Measurements from ENCODE around the gene SCARB1.
"Not testable (repeated sequence)": the region's sequence is repeated elsewhere in the genome, so short reads cannot be mapped to it uniquely, and the experiment has no call there.

SCARB1 gene

DNA sequence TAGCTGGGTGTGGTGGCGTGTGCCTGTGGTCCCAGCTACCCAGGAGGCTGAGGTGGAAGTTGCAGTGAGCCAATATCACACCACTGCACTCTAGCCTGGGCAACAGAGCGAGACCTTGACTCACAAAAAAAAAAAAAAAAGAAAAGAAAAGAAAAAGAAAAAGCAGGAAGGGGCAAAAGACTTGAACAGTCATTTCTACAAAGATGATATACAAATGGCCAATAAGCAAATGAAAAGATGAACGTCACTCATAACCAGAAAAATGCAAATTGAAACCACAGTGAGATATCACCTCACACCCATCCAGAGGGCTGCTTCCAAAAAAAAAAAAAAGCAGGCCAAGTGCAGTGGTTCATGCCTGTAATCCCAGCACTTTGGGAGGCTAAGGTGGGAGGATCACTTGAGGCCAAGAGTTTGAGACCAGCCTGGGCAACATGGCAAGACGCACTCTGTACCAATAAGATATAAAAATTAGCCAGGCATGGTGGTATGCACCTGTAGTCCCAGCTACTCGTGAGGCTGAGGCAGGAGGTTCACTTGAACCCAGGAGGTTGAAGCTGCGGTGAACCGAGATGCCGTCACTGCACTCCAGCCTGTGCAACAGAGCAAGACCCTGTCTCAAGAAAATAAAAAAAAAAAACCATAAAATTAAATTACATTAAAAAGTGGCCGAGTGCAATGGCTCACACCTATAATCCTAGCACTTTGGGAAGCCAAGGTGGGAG is 30.3 kb upstream of the SCARB1 start:
- TF ChIP-seq, protein P1, sequence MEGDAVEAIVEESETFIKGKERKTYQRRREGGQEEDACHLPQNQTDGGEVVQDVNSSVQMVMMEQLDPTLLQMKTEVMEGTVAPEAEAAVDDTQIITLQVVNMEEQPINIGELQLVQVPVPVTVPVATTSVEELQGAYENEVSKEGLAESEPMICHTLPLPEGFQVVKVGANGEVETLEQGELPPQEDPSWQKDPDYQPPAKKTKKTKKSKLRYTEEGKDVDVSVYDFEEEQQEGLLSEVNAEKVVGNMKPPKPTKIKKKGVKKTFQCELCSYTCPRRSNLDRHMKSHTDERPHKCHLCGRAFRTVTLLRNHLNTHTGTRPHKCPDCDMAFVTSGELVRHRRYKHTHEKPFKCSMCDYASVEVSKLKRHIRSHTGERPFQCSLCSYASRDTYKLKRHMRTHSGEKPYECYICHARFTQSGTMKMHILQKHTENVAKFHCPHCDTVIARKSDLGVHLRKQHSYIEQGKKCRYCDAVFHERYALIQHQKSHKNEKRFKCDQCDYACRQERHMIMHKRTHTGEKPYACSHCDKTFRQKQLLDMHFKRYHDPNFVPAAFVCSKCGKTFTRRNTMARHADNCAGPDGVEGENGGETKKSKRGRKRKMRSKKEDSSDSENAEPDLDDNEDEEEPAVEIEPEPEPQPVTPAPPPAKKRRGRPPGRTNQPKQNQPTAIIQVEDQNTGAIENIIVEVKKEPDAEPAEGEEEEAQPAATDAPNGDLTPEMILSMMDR (IDR thresholded peaks at IDR 0.05; ENCODE audit: low read length, missing control alignments), result no peak

DNA sequence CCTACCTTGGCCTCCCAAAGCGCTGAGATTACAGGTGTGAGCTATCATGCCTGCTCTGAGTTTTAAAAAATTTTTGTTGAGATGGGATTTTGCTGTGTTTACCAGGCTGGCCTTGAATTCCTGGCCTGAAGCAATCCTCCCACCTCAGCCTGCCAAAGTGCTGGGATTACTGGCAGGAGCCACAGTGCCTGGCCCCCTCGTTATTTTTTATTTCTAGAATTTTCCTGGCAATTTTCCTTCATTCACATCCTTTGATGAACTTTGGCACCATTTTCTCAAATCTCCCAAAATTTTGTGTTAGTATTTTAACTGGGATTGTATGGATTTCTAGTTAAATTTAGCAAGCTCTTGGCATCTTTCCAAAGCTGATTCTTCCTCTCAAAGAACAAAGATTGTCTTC is 24.6 kb upstream of the SCARB1 start:
- peak; percentile 45 for DNase-seq (ENCODE audit: low read depth)
- TF ChIP-seq, protein P1 (IDR thresholded peaks at IDR 0.05; ENCODE audit: low read length, missing control alignments), result no peak
- no peak overlapping the region for H3K4me3 ChIP-seq (replicated peaks; ENCODE audit: low read depth, low read length)

More for the DNA sequence above, 30.3 kb upstream of the SCARB1 start:
- DNase-seq (ENCODE audit: low read depth), result no peak
- no peak overlapping the region for H3K4me3 ChIP-seq (replicated peaks; ENCODE audit: low read depth, low read length)

- not testable (repeated sequence) for H3K4me3 ChIP-seq (replicated peaks; ENCODE audit: low read depth, low read length); DNase-seq (ENCODE audit: low read depth)
Observed at GRCh38 chr12:124887766-124888165, 24.1 kb upstream of the SCARB1 start.

DNA sequence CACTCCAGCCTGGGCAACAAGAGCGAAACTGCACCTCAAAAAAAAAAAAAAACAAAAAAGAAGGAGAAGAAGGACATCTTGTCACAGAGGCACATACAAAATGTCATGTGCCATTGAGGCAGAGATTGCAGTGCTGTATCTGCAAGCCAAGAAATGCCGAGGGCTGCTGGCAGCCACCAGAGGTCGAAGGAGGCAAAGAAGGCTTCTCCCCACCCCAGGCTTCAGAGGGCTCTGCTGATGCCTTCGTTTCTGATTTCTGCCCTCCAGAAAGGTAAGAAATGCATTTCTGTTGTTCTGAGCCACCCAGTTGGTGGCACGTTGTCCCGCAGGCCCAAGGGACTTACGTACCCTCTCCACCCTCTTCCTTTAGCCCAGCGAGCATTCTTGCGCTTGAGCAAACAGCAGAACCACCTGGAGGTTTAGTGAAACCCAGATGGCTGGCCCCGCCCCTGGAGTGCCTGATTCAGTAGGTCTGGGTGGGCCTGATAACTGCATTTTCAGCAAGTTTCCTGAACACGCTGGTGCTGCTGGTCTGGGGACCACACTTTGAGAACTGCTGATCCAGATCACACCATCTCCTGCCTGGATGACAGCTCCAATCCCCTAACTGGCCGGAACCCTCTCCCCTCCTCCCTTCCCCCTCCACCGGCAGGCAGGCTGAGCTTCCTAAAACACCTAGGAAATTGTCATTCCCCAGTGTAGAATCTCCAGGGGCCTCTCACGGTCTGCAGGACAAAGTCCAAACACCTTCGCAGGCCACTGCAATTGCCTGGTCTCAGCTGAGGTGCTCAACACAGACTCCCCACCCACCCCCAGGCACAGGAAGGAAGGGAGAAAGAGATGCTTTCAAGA is 21.1 kb upstream of the SCARB1 start:
- DNase-seq (ENCODE audit: low read depth), result no peak
- H3K4me3 ChIP-seq (replicated peaks; ENCODE audit: low read depth, low read length), result no peak overlapping the region
- TF ChIP-seq, protein P1 (IDR thresholded peaks at IDR 0.05; ENCODE audit: low read length, missing control alignments), result no peak

DNA sequence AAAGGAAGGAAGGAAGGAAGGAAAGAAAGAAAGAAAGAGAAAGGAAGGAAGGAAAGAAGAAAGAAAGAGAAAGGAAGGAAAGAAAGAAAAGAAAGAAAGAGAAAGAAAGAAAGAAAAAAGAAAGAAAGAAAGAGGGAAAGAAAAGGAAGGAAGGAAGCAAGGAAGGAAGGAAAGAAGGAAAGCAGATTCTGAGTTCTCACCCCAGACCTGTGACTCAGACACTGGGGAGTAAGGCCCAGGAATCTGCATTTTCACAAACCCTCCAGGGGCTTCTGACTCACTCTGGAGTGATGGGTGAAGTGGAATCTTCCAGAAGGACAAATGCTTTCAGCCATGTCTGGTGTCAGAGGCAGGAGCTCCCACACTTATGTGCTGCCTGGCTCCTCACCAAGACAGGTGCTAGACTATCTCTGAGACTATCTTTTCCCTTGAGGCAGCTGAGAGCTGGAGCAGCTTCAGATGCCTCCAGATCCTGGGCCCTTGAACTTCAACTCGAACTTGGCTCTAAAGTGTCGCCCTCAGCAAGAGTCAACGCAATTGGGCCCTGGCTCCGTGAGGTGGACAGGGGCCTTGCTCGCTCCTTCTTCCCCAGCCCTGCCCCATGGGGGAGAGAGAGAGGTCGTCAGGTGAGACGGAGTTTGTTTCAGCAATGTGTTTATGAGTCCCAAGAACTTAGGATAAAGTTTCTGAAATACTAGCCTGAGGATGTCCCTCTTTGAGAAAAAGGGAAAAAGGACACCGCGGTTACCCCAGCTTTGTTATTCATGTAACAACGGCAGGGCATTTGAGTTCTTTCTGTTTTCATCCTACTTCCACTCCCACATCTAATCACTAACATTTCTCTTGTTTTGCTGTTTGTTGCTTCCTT is 19.8 kb upstream of the SCARB1 start:
- H3K4me3 ChIP-seq (replicated peaks; ENCODE audit: low read depth, low read length), result no peak overlapping the region
- no peak for DNase-seq (ENCODE audit: low read depth)
- TF ChIP-seq, protein P1 (IDR thresholded peaks at IDR 0.05; ENCODE audit: low read length, missing control alignments), result no peak

DNA sequence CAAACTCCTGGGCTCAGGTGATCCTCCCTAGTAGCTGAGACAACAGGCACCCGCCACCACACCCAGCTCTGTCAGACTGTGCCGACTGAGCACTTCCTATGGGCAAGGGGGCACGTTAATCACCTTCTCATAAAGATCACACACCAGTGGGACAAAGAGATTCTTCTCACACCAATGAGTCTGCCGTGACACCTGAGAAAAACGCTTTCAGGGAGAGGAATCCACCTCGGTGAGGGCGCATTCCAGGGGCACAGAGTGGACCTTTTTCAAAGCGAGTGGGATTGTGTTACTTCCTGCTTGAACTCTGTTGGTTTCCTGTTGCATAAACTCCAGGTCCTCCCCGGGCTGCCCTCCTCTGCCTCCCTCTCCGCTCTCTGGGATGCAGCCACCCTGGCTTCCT is 17.5 kb upstream of the SCARB1 start:
- TF ChIP-seq, protein P1 (IDR thresholded peaks at IDR 0.05; ENCODE audit: low read length, missing control alignments), result no peak
- peak; percentile 23 for DNase-seq (ENCODE audit: low read depth)
- no peak overlapping the region for H3K4me3 ChIP-seq (replicated peaks; ENCODE audit: low read depth, low read length)

- H3K4me3 ChIP-seq (replicated peaks; ENCODE audit: low read depth, low read length); DNase-seq (ENCODE audit: low read depth): not testable (repeated sequence)
Observed at GRCh38 chr12:124880335-124880734, 16.7 kb upstream of the SCARB1 start.
